Psoas muscle (tissue), 8 donors: ENCODE results near the gene SLC38A9. TPM values are rescaled to one million over a fixed set of nuclear protein-coding genes. Genes with fewer than 3 reads are reported as not detected.

Experiments used
- ATAC-seq, 4 donors: fragments of 200-7000 bp; cut with Tn5 transposase; one replicate each; pipeline ENCODE4 v1.9.1; 2020; ENCODE audit warnings: moderate library complexity in 3 of 4, mild to moderate bottlenecking in 2 of 4
- DNase-seq, 2 donors: peaks; one replicate each; pipeline ENCODE4 v3.0.0-alpha.2; 2020
- H3K27ac ChIP-seq: fragments of 200-600 bp; one replicate; pipeline ENCODE4 v1.8.0; 2022
- H3K27me3 ChIP-seq, 3 donors: fragments of 200-600 bp in 1 of 3; one replicate each; pipeline versions ENCODE4 v1.6.1 to v1.8.0; 2013 to 2022; ENCODE audit warnings: low read length in 2 of 3, mild to moderate bottlenecking in 2 of 3, moderate library complexity in 1 of 3; ENCODE audit not compliant: insufficient read depth in 3 of 3
- H3K36me3 ChIP-seq, 2 donors: fragments of 200-600 bp in 1 of 2; one replicate each; pipeline versions ENCODE4 v1.6.1 to v1.8.0; 2013 to 2022; ENCODE audit warnings: low read depth in 1 of 2, mild to moderate bottlenecking in 1 of 2, moderate library complexity in 1 of 2; ENCODE audit not compliant: insufficient read depth in 1 of 2
- H3K4me1 ChIP-seq: fragments of 200-600 bp; one replicate; pipeline ENCODE4 v1.8.0; 2022
- H3K4me3 ChIP-seq: fragments of 200-600 bp; one replicate; pipeline ENCODE4 v1.8.0; 2022; ENCODE audit warnings: mild to moderate bottlenecking
- H3K9me3 ChIP-seq: fragments of 200-600 bp; one replicate; pipeline ENCODE4 v1.8.0; 2022
- WGBS, 3 donors: extraction: QIAGEN DNeasy Blood & Tissue Kit; methylation state at CpG; one replicate each; pipeline versions ENCODE4 v1.1.6 to v1.1.7; 2013; 5-methylcytosine and 5-hydroxymethylcytosine counted together
- intact Hi-C, 2 donors: fragments of 100-400 bp; cut with DNase I; formaldehyde crosslinking; loops; one replicate each; pipeline versions ENCODE4 v1.11.0 to v1.14.2; 2022
- polyA plus RNA-seq, 3 donors: library from polyadenylated mRNA; stranded (reverse); fragments of 200-250 nt; gene quantifications; one replicate each; pipeline ENCODE4 v1.2.3, GENCODE V29; 2013
- total RNA-seq, 4 donors: library from RNA; stranded (reverse); fragmentation: NEBNext Ultra II Directional in 2 of 4; extraction: Animal tissue kit (Norgen Biotek cat#: 25700) in 2 of 4; gene quantifications; one replicate each; pipeline versions ENCODE4 v1.2.1 to v1.2.4, GENCODE V29; 2021 to 2023
- TF ChIP-seq, protein P1 (sequence below): fragments of 200-600 bp; IDR thresholded peaks from one replicate; pipeline ENCODE4 v1.8.0; 2022; ENCODE audit warnings: antibody characterized with exemption
- donor health status: healthy with polysubstance abuse.
- donor health status: DM: no; HTN: no; CAD: no; lungs with moderate emphysema.
- donor health status: Bipolar disorder and iron deficiency.
- donor health status: healthy.
- donor health status: DM: yes; HTN: yes; CAD: no.
- donor health status: DM: no; HTN: no; CAD: no.
- donor health status: DM: no; HTN: no; CAD: no.
- donor health status: DM: yes; HTN: yes; CAD: no.

SLC38A9 gene
- total and polyA plus RNA-seq, 7 donors = 4.3 to 7.2 (median 6.8) TPM

GRCh38 chr5:55682071-55682470, 30.1 kb downstream of the SLC38A9 start:
- Histone ChIP-seq H3K27ac (no peak overlapping the region), H3K27me3 (no peaks in the 10 kb centered on the region), H3K4me1 (peaks cover 19% of the 10 kb centered on the region), H3K36me3 (no peaks in the 10 kb centered on the region), H3K4me3 (no peak overlapping the region), H3K9me3 (no peaks in the 10 kb centered on the region)
- TF ChIP-seq, protein P1, sequence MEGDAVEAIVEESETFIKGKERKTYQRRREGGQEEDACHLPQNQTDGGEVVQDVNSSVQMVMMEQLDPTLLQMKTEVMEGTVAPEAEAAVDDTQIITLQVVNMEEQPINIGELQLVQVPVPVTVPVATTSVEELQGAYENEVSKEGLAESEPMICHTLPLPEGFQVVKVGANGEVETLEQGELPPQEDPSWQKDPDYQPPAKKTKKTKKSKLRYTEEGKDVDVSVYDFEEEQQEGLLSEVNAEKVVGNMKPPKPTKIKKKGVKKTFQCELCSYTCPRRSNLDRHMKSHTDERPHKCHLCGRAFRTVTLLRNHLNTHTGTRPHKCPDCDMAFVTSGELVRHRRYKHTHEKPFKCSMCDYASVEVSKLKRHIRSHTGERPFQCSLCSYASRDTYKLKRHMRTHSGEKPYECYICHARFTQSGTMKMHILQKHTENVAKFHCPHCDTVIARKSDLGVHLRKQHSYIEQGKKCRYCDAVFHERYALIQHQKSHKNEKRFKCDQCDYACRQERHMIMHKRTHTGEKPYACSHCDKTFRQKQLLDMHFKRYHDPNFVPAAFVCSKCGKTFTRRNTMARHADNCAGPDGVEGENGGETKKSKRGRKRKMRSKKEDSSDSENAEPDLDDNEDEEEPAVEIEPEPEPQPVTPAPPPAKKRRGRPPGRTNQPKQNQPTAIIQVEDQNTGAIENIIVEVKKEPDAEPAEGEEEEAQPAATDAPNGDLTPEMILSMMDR = no peak
- DNase-seq = no peak
- 77 to 100% (median 86%) methylated on average over 1 of the region's 1 CpG for WGBS, 3 donors
- ATAC-seq = no peak
- intact Hi-C loops = loop anchor here (5.0 to 10.0 kb wide), 2 partner anchors 45 to 167 kb away; no protein-coding TSS in a partner anchor

- WGBS, 3 donors = 84 to 94% (median 84%) methylated on average over 1 of the region's 1 CpG
- H3K36me3 ChIP-seq = no peaks in the 10 kb centered on the region
- peaks cover 19% of the 10 kb centered on the region for H3K4me1 ChIP-seq
- no peaks in the 10 kb centered on the region for H3K27me3 ChIP-seq
- ATAC-seq (no peak), DNase-seq (no peak)
- TF ChIP-seq, protein P1 = no peak
- no peaks in the 10 kb centered on the region for H3K9me3 ChIP-seq
- H3K4me3 ChIP-seq = no peak overlapping the region
- H3K27ac ChIP-seq = no peak overlapping the region
- intact Hi-C loops = loop anchor here (5.0 to 10.0 kb wide), 2 partner anchors 44 to 166 kb away; no protein-coding TSS in a partner anchor
Observed at GRCh38 chr5:55681301-55681700, 30.8 kb downstream of the SLC38A9 start.

GRCh38 chr5:55680353-55680752, 31.8 kb downstream of the SLC38A9 start:
- WGBS, 3 donors = 28 to 37% (median 33%) methylated on average over 2 of the region's 2 CpGs
- intact Hi-C loops = loop anchor here (5.0 to 10.0 kb wide), 2 partner anchors 43 to 166 kb away; no protein-coding TSS in a partner anchor

DNA sequence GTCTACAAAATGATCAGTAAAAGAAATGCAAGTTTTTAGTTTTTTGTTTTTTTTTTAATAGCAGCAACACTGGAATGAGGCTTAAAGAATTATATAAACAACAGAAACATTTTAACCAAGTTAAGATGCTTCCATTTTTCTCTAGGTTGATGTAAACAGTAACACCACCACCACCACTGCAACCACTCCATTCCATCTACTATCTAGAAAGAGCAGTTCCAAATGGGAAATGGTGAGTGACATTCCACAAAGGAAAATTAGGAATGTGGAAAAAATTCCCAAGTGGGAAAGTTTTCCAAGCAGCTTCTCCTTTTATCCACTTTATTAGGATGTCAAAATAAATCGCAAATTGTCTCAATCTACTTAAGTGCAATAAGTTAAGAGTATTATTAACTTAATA, 32.6 kb downstream of the SLC38A9 start:
- Histone ChIP-seq H3K4me1 (peaks cover 29% of the 10 kb centered on the region), H3K4me3 (peak overlapping the region; percentile 51), H3K36me3 (no peaks in the 10 kb centered on the region), H3K27me3 (no peaks in the 10 kb centered on the region), H3K27ac (peak overlapping the region; percentile 58), H3K9me3 (no peaks in the 10 kb centered on the region)
- ATAC-seq (no peak), DNase-seq (no peak)
- WGBS, 3 donors = 0 to 50% (median 32%) methylated on average over 1 of the region's 1 CpG
- intact Hi-C loops = loop anchor here in 1 of 2 donors (10.0 kb wide), 1 partner anchor 145 kb away; the partner anchor contains the start of gene PLPP1
- TF ChIP-seq, protein P1 = no peak

More at GRCh38 chr5:55680353-55680752, 31.8 kb downstream of the SLC38A9 start:
- Histone ChIP-seq H3K4me1 (peaks cover 24% of the 10 kb centered on the region), H3K27me3 (no peaks in the 10 kb centered on the region), H3K9me3 (no peaks in the 10 kb centered on the region), H3K4me3 (peak overlapping the region; percentile 51), H3K27ac (peak overlapping the region; percentile 58), H3K36me3 (no peaks in the 10 kb centered on the region)
- DNase-seq (no peak), ATAC-seq (peak in 3 of 4 donors; percentile 60 to 84 (median 76))
- TF ChIP-seq, protein P1 = no peak

DNA sequence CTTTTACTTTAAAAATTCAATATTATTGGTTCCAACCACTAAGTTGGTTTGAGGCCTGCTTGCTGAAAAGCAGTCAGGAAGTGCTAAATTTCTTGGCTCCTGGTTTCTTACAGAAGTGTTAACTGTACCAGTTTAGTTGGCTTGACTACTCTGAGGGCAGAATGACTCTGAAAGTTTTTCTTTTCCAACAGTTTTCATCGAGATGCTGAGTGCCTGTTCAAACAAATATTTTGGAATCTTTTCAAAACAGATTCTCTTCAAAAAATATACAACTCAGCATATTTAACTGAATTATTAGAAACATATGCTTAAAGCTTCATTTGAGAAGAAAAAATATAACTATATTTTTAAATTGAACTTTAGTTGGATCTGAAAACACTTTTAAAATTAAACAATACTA, 37.0 kb downstream of the SLC38A9 start:
- DNase-seq (no peak), ATAC-seq (no peak)
- WGBS, 3 donors = 12 to 28% (median 19%) methylated on average over 1 of the region's 1 CpG
- H3K36me3 ChIP-seq = no peaks in the 10 kb centered on the region
- H3K27ac ChIP-seq = no peak overlapping the region
- peaks cover 18% of the 10 kb centered on the region for H3K4me1 ChIP-seq
- H3K9me3 ChIP-seq = no peaks in the 10 kb centered on the region
- TF ChIP-seq, protein P1 = no peak
- H3K27me3 ChIP-seq = no peaks in the 10 kb centered on the region
- intact Hi-C loops = loop anchor here in 1 of 2 donors (10.0 kb wide), 1 partner anchor 140 kb away; the partner anchor contains the start of gene PLPP1
- no peak overlapping the region for H3K4me3 ChIP-seq
